ENCODE results near the gene PRPF8. TPM values are rescaled to one million over a fixed set of nuclear protein-coding genes. Genes with fewer than 3 reads are reported as not detected.

PRPF8 gene
- total RNA-seq, 1 experiment from 2014 or later = 296 TPM

GRCh38 chr17:1732833-1733321 is 48.2 kb upstream of the PRPF8 start:
- ATAC-seq = no peak
- no peak for DNase-seq (ENCODE audit: low read depth, low spot score)
- BruUV-seq (replicated peaks) = no TSS peak
- ChIA-PET CTCF (no interaction called here), POLR2A (no interaction called here)
- Histone ChIP-seq H3K4me1 (ENCODE audit: control insufficient read depth, insufficient read depth, low read length) (peaks cover 12% of the 10 kb centered on the region), H3K27ac (ENCODE audit: low read length) (no peak overlapping the region), H3K9me3 (ENCODE audit: control insufficient read depth, insufficient read depth, low read depth, low read length) (no peaks in the 10 kb centered on the region), H3K36me3 (ENCODE audit: control insufficient read depth, insufficient read depth, low read length) (no peaks in the 10 kb centered on the region), H3K27me3 (ENCODE audit: control insufficient read depth, insufficient read depth, low read length) (no peaks in the 10 kb centered on the region), H3K4me3 (ENCODE audit: low read depth in 2 of 2, low read length in 2 of 2) (no peak overlapping the region)
- intact Hi-C loops (cut with micrococcal nuclease; ENCODE audit: unreplicated experiment) = no loop called here
- no peak for TF ChIP-seq SIN3A (IDR thresholded peaks at IDR 0.05; ENCODE audit: borderline replicate concordance, insufficient read depth, low read depth, low read length)
- TF ChIP-seq, protein P1, sequence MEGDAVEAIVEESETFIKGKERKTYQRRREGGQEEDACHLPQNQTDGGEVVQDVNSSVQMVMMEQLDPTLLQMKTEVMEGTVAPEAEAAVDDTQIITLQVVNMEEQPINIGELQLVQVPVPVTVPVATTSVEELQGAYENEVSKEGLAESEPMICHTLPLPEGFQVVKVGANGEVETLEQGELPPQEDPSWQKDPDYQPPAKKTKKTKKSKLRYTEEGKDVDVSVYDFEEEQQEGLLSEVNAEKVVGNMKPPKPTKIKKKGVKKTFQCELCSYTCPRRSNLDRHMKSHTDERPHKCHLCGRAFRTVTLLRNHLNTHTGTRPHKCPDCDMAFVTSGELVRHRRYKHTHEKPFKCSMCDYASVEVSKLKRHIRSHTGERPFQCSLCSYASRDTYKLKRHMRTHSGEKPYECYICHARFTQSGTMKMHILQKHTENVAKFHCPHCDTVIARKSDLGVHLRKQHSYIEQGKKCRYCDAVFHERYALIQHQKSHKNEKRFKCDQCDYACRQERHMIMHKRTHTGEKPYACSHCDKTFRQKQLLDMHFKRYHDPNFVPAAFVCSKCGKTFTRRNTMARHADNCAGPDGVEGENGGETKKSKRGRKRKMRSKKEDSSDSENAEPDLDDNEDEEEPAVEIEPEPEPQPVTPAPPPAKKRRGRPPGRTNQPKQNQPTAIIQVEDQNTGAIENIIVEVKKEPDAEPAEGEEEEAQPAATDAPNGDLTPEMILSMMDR (IDR thresholded peaks at IDR 0.05) = no peak
- no peak for TF ChIP-seq REST (IDR thresholded peaks at IDR 0.05; ENCODE audit: insufficient read depth in 1 of 2, low read depth in 2 of 2, low read length in 1 of 2)
- no peak for TF ChIP-seq POLR2AphosphoS5 (IDR thresholded peaks at IDR 0.05; ENCODE audit: low read depth, low read length)
- TF ChIP-seq TCF7L2 (IDR thresholded peaks at IDR 0.05; ENCODE audit: low read depth, low read length) = no peak
- in situ Hi-C loops (cut with HindIII; ENCODE audit: low pct_unique_long_range_greater_than_20kb, low sequenced_read_pairs) = no loop called here

DNA sequence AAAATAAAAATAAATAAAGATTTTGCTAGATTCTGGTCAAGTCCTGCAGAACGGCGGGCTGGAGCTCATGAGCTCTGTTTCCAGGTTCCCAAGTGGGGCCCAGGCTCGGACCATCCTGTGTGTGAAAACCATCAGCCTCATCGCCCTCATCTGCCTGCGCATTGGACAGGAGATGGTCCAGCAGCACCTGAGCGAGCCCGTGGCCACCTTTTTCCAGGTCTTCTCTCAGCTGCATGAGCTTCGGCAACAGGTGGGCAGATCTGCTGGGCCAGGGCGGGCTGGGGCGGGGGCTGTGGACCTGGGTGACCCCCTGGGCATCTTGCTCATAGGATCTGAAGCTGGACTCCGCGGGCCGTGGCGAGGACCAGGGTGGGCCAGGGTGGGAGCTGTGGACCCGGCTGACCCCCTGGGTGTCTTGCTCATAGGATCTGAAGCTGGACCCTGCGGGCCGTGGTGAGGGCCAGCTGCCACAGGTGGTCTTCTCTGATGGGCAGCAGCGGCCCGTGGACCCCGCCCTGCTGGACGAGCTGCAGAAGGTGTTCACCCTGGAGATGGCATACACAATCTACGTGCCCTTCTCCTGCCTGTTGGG is 47.7 kb upstream of the PRPF8 start:
- no peak overlapping the region for H3K27ac ChIP-seq (ENCODE audit: low read length)
- H3K4me3 ChIP-seq (ENCODE audit: low read depth in 2 of 2, low read length in 2 of 2) = no peak overlapping the region
- ChIA-PET POLR2A (no interaction called here), CTCF (no interaction called here)
- BruUV-seq (replicated peaks) = no TSS peak
- no peaks in the 10 kb centered on the region for H3K9me3 ChIP-seq (ENCODE audit: control insufficient read depth, insufficient read depth, low read depth, low read length)
- intact Hi-C loops (cut with micrococcal nuclease; ENCODE audit: unreplicated experiment) (no loop called here), in situ Hi-C loops (cut with HindIII; ENCODE audit: low pct_unique_long_range_greater_than_20kb, low sequenced_read_pairs) (no loop called here)
- no peaks in the 10 kb centered on the region for H3K36me3 ChIP-seq (ENCODE audit: control insufficient read depth, insufficient read depth, low read length)
- no peak for ATAC-seq
- TF ChIP-seq REST (IDR thresholded peaks at IDR 0.05; ENCODE audit: insufficient read depth in 1 of 2, low read depth in 2 of 2, low read length in 1 of 2) (no peak), TCF7L2 (IDR thresholded peaks at IDR 0.05; ENCODE audit: low read depth, low read length) (no peak), POLR2AphosphoS5 (IDR thresholded peaks at IDR 0.05; ENCODE audit: low read depth, low read length) (no peak), SIN3A (IDR thresholded peaks at IDR 0.05; ENCODE audit: borderline replicate concordance, insufficient read depth, low read depth, low read length) (no peak)
- TF ChIP-seq, protein P1 (IDR thresholded peaks at IDR 0.05) = no peak
- no peaks in the 10 kb centered on the region for H3K27me3 ChIP-seq (ENCODE audit: control insufficient read depth, insufficient read depth, low read length)
- H3K4me1 ChIP-seq (ENCODE audit: control insufficient read depth, insufficient read depth, low read length) = peaks cover 12% of the 10 kb centered on the region
- DNase-seq (ENCODE audit: low read depth, low spot score) = no peak
